BE2C (cell line): ENCODE data around the gene PHF21B.
A peak's percentile ranks its signal among the peaks of the same experiment; 100 is the strongest.

Experiments
- DNase-seq: peaks from one replicate; pipeline ENCODE4 v3.0.0-alpha.2; 2020
- H3K27me3 ChIP-seq: fragments of 250-450 bp; sonication (Bioruptor Pico); 2 replicates; pipeline ENCODE4 v1.5.1; 2020; ENCODE audit warnings: mild to moderate bottlenecking
- H3K36me3 ChIP-seq: fragments of 250-450 bp; sonication (Bioruptor Pico); 2 replicates; pipeline ENCODE4 v1.5.1; 2020; ENCODE audit warnings: mild to moderate bottlenecking
- H3K4me1 ChIP-seq: fragments of 250-450 bp; sonication (Bioruptor Pico); 2 replicates; pipeline ENCODE4 v1.5.1; 2020
- H3K4me3 ChIP-seq: 2 replicates; pipeline ENCODE4 v1.5.1; 2011; ENCODE audit warnings: low read depth, low read length
- H3K9me3 ChIP-seq: fragments of 250-450 bp; sonication (Bioruptor Pico); 2 replicates; pipeline ENCODE4 v1.5.1; 2020
- TF ChIP-seq, protein P1 (sequence below): IDR thresholded peaks from 2 replicates; pipeline ENCODE4 v1.5.1; 2012; ENCODE audit warnings: mild to moderate bottlenecking, low read depth, low read length

The PHF21B gene

GRCh38 chr22:44991218-44991617, 18.6 kb downstream of the PHF21B start:
- TF ChIP-seq, protein P1, sequence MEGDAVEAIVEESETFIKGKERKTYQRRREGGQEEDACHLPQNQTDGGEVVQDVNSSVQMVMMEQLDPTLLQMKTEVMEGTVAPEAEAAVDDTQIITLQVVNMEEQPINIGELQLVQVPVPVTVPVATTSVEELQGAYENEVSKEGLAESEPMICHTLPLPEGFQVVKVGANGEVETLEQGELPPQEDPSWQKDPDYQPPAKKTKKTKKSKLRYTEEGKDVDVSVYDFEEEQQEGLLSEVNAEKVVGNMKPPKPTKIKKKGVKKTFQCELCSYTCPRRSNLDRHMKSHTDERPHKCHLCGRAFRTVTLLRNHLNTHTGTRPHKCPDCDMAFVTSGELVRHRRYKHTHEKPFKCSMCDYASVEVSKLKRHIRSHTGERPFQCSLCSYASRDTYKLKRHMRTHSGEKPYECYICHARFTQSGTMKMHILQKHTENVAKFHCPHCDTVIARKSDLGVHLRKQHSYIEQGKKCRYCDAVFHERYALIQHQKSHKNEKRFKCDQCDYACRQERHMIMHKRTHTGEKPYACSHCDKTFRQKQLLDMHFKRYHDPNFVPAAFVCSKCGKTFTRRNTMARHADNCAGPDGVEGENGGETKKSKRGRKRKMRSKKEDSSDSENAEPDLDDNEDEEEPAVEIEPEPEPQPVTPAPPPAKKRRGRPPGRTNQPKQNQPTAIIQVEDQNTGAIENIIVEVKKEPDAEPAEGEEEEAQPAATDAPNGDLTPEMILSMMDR: no peak
- H3K27me3 ChIP-seq: no peaks in the 10 kb centered on the region
- H3K9me3 ChIP-seq: no peaks in the 10 kb centered on the region; the same call in 1 of the 2 replicates
- no peak overlapping the region for H3K4me3 ChIP-seq
- no peak for DNase-seq
- H3K4me1 ChIP-seq: peaks cover 7% of the 10 kb centered on the region
- peaks cover 12% of the 10 kb centered on the region for H3K36me3 ChIP-seq

GRCh38 chr22:44990810-44991209, 19.0 kb downstream of the PHF21B start:
- Histone ChIP-seq H3K4me3 (no peak overlapping the region), H3K36me3 (peaks cover 12% of the 10 kb centered on the region)

DNA sequence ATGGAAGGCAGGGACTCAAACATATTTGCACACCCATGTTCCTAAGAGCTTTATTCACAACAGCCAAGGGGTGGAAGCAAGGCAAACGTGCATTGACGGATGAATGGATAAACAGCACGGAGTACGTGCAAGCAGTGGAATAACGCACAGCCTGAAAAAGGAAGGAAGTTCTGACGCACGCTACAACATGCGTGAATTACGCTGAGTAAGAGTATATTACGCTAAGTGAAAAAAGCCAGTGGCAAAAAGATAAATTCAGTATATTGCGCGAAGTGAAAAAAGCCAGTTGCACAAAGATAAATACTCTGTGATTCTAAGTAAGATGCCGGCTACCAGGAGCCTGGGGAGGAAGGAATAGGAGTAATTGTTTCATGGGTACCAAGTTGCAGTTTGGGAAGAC, 19.5 kb downstream of the PHF21B start:
- TF ChIP-seq, protein P1: no peak
- Histone ChIP-seq H3K27me3 (no peaks in the 10 kb centered on the region), H3K4me3 (no peak overlapping the region), H3K4me1 (peaks cover 6% of the 10 kb centered on the region), H3K9me3 (no peaks in the 10 kb centered on the region; the same call in 1 of the 2 replicates), H3K36me3 (peaks cover 12% of the 10 kb centered on the region)
- DNase-seq: no peak

More at GRCh38 chr22:44990810-44991209, 19.0 kb downstream of the PHF21B start:
- no peak for DNase-seq
- peaks cover 7% of the 10 kb centered on the region for H3K4me1 ChIP-seq
- TF ChIP-seq, protein P1: no peak
- H3K9me3 ChIP-seq: no peaks in the 10 kb centered on the region; the same call in 1 of the 2 replicates
- H3K27me3 ChIP-seq: no peaks in the 10 kb centered on the region

GRCh38 chr22:44988671-44989070, 21.1 kb downstream of the PHF21B start:
- no peaks in the 10 kb centered on the region for H3K4me1 ChIP-seq
- no peaks in the 10 kb centered on the region for H3K27me3 ChIP-seq
- no peak for DNase-seq
- H3K36me3 ChIP-seq: peaks cover 8% of the 10 kb centered on the region
- no peaks in the 10 kb centered on the region for H3K9me3 ChIP-seq
- TF ChIP-seq, protein P1: 0 out of 2 replicates have a peak, but pooled peaks have one; percentile 20
- no peak overlapping the region for H3K4me3 ChIP-seq

- Histone ChIP-seq H3K4me3 (no peak overlapping the region), H3K4me1 (no peaks in the 10 kb centered on the region), H3K36me3 (peaks cover 6% of the 10 kb centered on the region), H3K27me3 (no peaks in the 10 kb centered on the region), H3K9me3 (no peaks in the 10 kb centered on the region)
- DNase-seq: no peak
- TF ChIP-seq, protein P1: no peak
Observed at GRCh38 chr22:44986926-44987325, 22.9 kb downstream of the PHF21B start.

DNA sequence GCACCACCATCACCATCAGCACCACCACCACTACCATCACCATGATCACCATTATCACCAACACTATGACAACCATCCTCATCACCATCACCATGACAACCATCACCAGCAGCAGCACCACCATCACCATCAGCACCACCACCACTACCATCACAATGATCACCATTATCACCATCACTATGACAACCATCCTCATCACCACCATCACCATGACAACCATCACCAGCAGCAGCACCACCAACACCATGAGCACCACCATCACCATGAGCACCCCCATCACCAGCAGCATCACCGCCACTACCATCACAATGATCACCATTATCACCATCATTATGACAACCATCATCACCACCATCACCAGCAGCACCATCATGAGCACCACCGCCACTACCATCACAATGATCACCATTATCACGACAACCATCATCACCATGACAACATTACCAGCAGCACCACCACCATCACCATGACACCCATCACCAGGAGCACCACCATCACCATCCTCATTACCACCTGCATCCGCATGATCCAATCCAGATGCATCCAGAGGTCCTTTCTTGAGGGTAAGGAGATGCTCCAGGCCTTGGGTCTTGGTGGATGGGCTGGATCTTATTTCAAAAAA, 23.8 kb downstream of the PHF21B start:
- Histone ChIP-seq H3K27me3 (no peaks in the 10 kb centered on the region), H3K4me1 (no peaks in the 10 kb centered on the region; the same call in 1 of the 2 replicates), H3K36me3 (peaks cover 6% of the 10 kb centered on the region), H3K4me3 (no peak overlapping the region), H3K9me3 (no peaks in the 10 kb centered on the region)
- TF ChIP-seq, protein P1: no peak
- no peak for DNase-seq
